ENCODE data around the gene GAGE10. TPM values are rescaled to one million over a fixed set of nuclear protein-coding genes. Genes with fewer than 3 reads are reported as not detected.

Gene GAGE10
- total and polyA plus RNA-seq, 2 donors (not counting 1 experiment from before 2014, with no cell fraction given), result not detected

DNA sequence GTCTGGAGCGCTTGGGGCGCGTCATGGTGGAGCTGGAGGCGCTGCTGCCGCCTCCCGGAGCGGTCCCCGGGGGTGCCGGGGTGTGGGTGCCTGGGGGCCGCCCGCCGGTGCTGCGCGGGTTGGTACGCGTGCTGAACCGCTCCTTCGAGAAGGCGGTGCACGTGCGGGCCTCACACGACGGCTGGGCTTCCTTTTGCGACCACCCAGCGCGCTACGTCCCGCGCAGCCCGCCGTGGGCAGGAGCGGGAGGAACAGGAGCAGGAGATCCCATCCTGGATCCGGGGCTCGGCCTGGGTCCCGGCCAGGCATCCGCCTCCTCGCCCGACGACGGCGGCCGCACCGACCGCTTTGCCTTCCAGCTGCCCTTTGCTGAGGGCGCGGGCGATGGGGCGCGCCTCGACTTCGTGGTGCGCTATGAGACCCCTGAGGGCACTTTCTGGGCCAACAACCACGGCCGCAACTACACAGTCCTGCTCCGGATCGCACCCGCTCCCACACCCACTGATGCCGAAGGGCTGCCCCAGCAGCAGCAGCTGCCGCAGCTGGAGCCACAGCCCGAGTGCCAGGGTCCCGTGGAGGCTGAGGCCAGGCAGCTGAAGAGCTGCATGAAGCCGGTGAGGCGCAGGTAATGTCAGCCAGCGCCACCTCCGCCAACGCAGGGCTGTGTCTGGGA, 33.1 kb upstream of the GAGE10 start:
- Mint-ChIP-seq H3K9me3 (ENCODE audit: insufficient read depth) (no peaks in the 10 kb centered on the region), H3K27ac (peak overlapping the region; percentile 63), H3K27me3 (no peaks in the 10 kb centered on the region), H3K4me1 (peaks cover 46% of the 10 kb centered on the region), H3K4me3 (peak overlapping the region; percentile 75)
- H3K9ac ChIP-seq (ENCODE audit: low read length), result peak overlapping the region; percentile 84
- peak overlapping the region in 4 of 5 experiments; percentile 53 to 77 (median 64) for H3K4me3 ChIP-seq (ENCODE audit: control extremely low read depth in 1 of 5, extremely low read depth in 1 of 5, insufficient read depth in 1 of 5, low read depth in 2 of 5, low read length in 4 of 5)
- no peaks in the 10 kb centered on the region for H3K9me3 ChIP-seq (ENCODE audit: control extremely low read depth in 1 of 3, control insufficient read depth in 2 of 3, insufficient read depth in 1 of 3, low read length in 2 of 3)
- H3K27ac ChIP-seq (ENCODE audit: low read length in 2 of 2), result peak overlapping the region; percentile 75 to 98
- no peaks in the 10 kb centered on the region for H4K20me1 ChIP-seq (ENCODE audit: control insufficient read depth, insufficient read depth, low read length, poor library complexity, severe bottlenecking)
- H3K36me3 ChIP-seq (replicated peaks in 1 of 2; ENCODE audit: control extremely low read depth in 1 of 2, control insufficient read depth in 1 of 2, extremely low read depth in 1 of 2, insufficient read depth in 2 of 2, low read length in 1 of 2), result no peaks in the 10 kb centered on the region
- no peaks in the 10 kb centered on the region for H3K27me3 ChIP-seq (replicated peaks in 1 of 4; ENCODE audit: control extremely low read depth in 1 of 4, control insufficient read depth in 3 of 4, insufficient read depth in 4 of 4, low read length in 3 of 4)
- 61% methylated on average over 47 of the region's 66 CpGs for WGBS (ENCODE audit: insufficient coverage)
- intact Hi-C loops (cut with micrococcal nuclease), result no loop called here
- H3K79me2 ChIP-seq (ENCODE audit: control insufficient read depth, insufficient read depth, low read length), result peaks cover 25% of the 10 kb centered on the region
- peak overlapping the region; percentile 88 for H2AFZ ChIP-seq (ENCODE audit: insufficient read depth, low read depth, low read length, poor library complexity, severe bottlenecking)
- peak; percentile 25 for DNase-seq
- H3K4me2 ChIP-seq (replicated peaks; ENCODE audit: low read depth, low read length, poor library complexity, severe bottlenecking), result peak overlapping the region; percentile 71
- ChIA-PET POLR2A (interaction anchor here (0.6 to 1.9 kb wide), 2 partner anchors 79 to 332 kb away, joined by 5 to 7 read pairs; no protein-coding TSS in a partner anchor), CTCF (no interaction called here)
- peaks cover 23 to 35% of the 10 kb centered on the region in 2 donors for H3K4me1 ChIP-seq (ENCODE audit: control insufficient read depth in 2 of 2, insufficient read depth in 2 of 2, low read length in 2 of 2)
- TF ChIP-seq, protein P1, sequence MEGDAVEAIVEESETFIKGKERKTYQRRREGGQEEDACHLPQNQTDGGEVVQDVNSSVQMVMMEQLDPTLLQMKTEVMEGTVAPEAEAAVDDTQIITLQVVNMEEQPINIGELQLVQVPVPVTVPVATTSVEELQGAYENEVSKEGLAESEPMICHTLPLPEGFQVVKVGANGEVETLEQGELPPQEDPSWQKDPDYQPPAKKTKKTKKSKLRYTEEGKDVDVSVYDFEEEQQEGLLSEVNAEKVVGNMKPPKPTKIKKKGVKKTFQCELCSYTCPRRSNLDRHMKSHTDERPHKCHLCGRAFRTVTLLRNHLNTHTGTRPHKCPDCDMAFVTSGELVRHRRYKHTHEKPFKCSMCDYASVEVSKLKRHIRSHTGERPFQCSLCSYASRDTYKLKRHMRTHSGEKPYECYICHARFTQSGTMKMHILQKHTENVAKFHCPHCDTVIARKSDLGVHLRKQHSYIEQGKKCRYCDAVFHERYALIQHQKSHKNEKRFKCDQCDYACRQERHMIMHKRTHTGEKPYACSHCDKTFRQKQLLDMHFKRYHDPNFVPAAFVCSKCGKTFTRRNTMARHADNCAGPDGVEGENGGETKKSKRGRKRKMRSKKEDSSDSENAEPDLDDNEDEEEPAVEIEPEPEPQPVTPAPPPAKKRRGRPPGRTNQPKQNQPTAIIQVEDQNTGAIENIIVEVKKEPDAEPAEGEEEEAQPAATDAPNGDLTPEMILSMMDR (IDR thresholded peaks at IDR 0.05), result no peak
- TF ChIP-seq EZH2 (IDR thresholded peaks at IDR 0.05; ENCODE audit: borderline replicate concordance, insufficient read depth, low read depth, low read length, poor library complexity, severe bottlenecking), result no peak
- ATAC-seq (ENCODE audit: low read depth), result no peak

DNA sequence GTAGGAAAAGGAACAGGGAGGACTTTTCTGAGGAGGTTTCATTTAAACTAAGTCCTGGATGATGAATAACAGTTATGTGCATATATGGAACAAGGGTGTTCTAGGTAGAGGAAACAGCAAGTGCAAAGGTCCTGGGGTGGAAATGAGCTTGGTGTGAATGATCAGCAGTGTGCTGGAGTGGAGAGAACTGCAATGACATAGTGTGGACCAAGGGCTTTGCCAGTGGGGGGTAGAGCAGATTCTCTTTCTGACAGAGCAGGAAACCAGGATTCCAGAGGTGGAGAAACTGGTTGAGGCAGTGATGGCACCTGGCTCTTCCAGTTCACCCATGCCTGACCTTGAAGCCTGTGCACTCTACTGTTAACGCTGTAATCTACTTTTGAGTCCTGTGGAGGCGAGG, 32.1 kb upstream of the GAGE10 start:
- 100% methylated on average over 1 of the region's 2 CpGs for WGBS (ENCODE audit: insufficient coverage)
- Histone ChIP-seq H3K36me3 (replicated peaks in 1 of 2; ENCODE audit: control extremely low read depth in 1 of 2, control insufficient read depth in 1 of 2, extremely low read depth in 1 of 2, insufficient read depth in 2 of 2, low read length in 1 of 2) (no peaks in the 10 kb centered on the region), H3K27me3 (replicated peaks in 1 of 4; ENCODE audit: control extremely low read depth in 1 of 4, control insufficient read depth in 3 of 4, insufficient read depth in 4 of 4, low read length in 3 of 4) (no peaks in the 10 kb centered on the region), H3K9me3 (ENCODE audit: control extremely low read depth in 1 of 3, control insufficient read depth in 2 of 3, insufficient read depth in 1 of 3, low read length in 2 of 3) (no peaks in the 10 kb centered on the region), H4K20me1 (ENCODE audit: control insufficient read depth, insufficient read depth, low read length, poor library complexity, severe bottlenecking) (no peaks in the 10 kb centered on the region), H3K79me2 (ENCODE audit: control insufficient read depth, insufficient read depth, low read length) (peaks cover 25% of the 10 kb centered on the region), H3K4me2 (replicated peaks; ENCODE audit: low read depth, low read length, poor library complexity, severe bottlenecking) (peak overlapping the region; percentile 71), H2AFZ (ENCODE audit: insufficient read depth, low read depth, low read length, poor library complexity, severe bottlenecking) (no peak overlapping the region), H3K4me3 (ENCODE audit: control extremely low read depth in 1 of 5, extremely low read depth in 1 of 5, insufficient read depth in 1 of 5, low read depth in 2 of 5, low read length in 4 of 5) (no peak overlapping the region), H3K9ac (ENCODE audit: low read length) (no peak overlapping the region), H3K27ac (ENCODE audit: low read length in 2 of 2) (no peak overlapping the region), H3K4me1 (ENCODE audit: control insufficient read depth in 2 of 2, insufficient read depth in 2 of 2, low read length in 2 of 2) (peaks cover 23 to 35% of the 10 kb centered on the region in 2 donors)
- Mint-ChIP-seq H3K27ac (peak overlapping the region; percentile 75), H3K4me3 (peak overlapping the region; percentile 75), H3K4me1 (peaks cover 49% of the 10 kb centered on the region), H3K9me3 (ENCODE audit: insufficient read depth) (no peaks in the 10 kb centered on the region), H3K27me3 (no peaks in the 10 kb centered on the region)
- intact Hi-C loops (cut with micrococcal nuclease), result no loop called here
- ChIA-PET CTCF (interaction anchor here (1.0 kb wide), 1 partner anchor 79 kb away, joined by 5 read pairs; no protein-coding TSS in a partner anchor), POLR2A (no interaction called here)
- ATAC-seq (ENCODE audit: low read depth) (no peak), DNase-seq (no peak)
- TF ChIP-seq EZH2 (IDR thresholded peaks at IDR 0.05; ENCODE audit: borderline replicate concordance, insufficient read depth, low read depth, low read length, poor library complexity, severe bottlenecking), result no peak
- TF ChIP-seq, protein P1 (IDR thresholded peaks at IDR 0.05), result no peak

All from B cell (primary cell).